ENCODE measurements around the gene GTSE1.
"Not testable (repeated sequence)": the region's sequence is repeated elsewhere in the genome, so short reads cannot be mapped to it uniquely, and the experiment has no call there.

GTSE1 gene

GRCh38 chr22:46296257-46297150 lies at the start of gene GTSE1:
Gene GTSE1, plus strand, starts transcription at chr22:46296870. Its CDS starts 531 bp downstream, at chr22:46297401.
- peak; percentile 91 to 97 (median 96) for DNase-seq (ENCODE audit: low read depth in 2 of 3, low spot score in 1 of 3)

- DNase-seq (ENCODE audit: low read depth in 2 of 3, low spot score in 1 of 3) = no peak
These were observed 49.2 kb upstream of the GTSE1 start for GRCh38 chr22:46247443-46247975.

GRCh38 chr22:46250035-46250782 lies 46.5 kb upstream of the GTSE1 start, which contains the start of gene CDPF1:
Gene CDPF1, minus strand, starts transcription at chr22:46250293. Its CDS starts 2,009 bp downstream, at chr22:46248284.
- DNase-seq (ENCODE audit: low read depth in 2 of 3, low spot score in 1 of 3) = peak; percentile 78 to 89 (median 81)

GRCh38 chr22:46250783-46251125 lies 45.9 kb upstream of the GTSE1 start:
- DNase-seq (ENCODE audit: low read depth in 2 of 3, low spot score in 1 of 3) = no peak

GRCh38 chr22:46251266-46251665 lies 45.4 kb upstream of the GTSE1 start:
- no peak for DNase-seq (ENCODE audit: low read depth in 2 of 3, low spot score in 1 of 3)

GRCh38 chr22:46251816-46252380 lies 44.8 kb upstream of the GTSE1 start:
- DNase-seq (ENCODE audit: low read depth in 2 of 3, low spot score in 1 of 3) = no peak

- DNase-seq (ENCODE audit: low read depth in 2 of 3, low spot score in 1 of 3) = no peak
These were observed 40.2 kb upstream of the GTSE1 start for GRCh38 chr22:46256358-46256958.

- DNase-seq (ENCODE audit: low read depth in 2 of 3, low spot score in 1 of 3) = no peak
These were observed 37.3 kb upstream of the GTSE1 start for GRCh38 chr22:46259374-46259773.

GRCh38 chr22:46260038-46260437 lies 36.6 kb upstream of the GTSE1 start:
- DNase-seq (ENCODE audit: low read depth in 2 of 3, low spot score in 1 of 3) = no peak

- DNase-seq (ENCODE audit: low read depth in 2 of 3, low spot score in 1 of 3) = peak in 1 of 3 donors; percentile 31
These were observed 34.0 kb upstream of the GTSE1 start for GRCh38 chr22:46262449-46263215.

GRCh38 chr22:46263216-46263590 lies 33.5 kb upstream of the GTSE1 start, which contains the start of gene PKDREJ:
Gene PKDREJ, minus strand, starts transcription at chr22:46263343. Its CDS starts 21 bp downstream, at chr22:46263322.
- DNase-seq (ENCODE audit: low read depth in 2 of 3, low spot score in 1 of 3) = no peak

GRCh38 chr22:46264520-46264919 lies 32.1 kb upstream of the GTSE1 start:
- DNase-seq (ENCODE audit: low read depth in 2 of 3, low spot score in 1 of 3) = not testable (repeated sequence)

- not testable (repeated sequence) for DNase-seq (ENCODE audit: low read depth in 2 of 3, low spot score in 1 of 3)
These were observed 31.0 kb upstream of the GTSE1 start for GRCh38 chr22:46265627-46266026.

GRCh38 chr22:46267431-46268279 lies 29.0 kb upstream of the GTSE1 start, which contains the start of gene TTC38:
Gene TTC38, plus strand, starts transcription at chr22:46268008. Its CDS starts 32 bp downstream, at chr22:46268040.
- DNase-seq (ENCODE audit: low read depth in 2 of 3, low spot score in 1 of 3) = peak in 2 of 3 donors; percentile 5 to 46

GRCh38 chr22:46269564-46269963 lies 27.1 kb upstream of the GTSE1 start:
- no peak for DNase-seq (ENCODE audit: low read depth in 2 of 3, low spot score in 1 of 3)

GRCh38 chr22:46272196-46272595 lies 24.5 kb upstream of the GTSE1 start:
- DNase-seq (ENCODE audit: low read depth in 2 of 3, low spot score in 1 of 3) = no peak

GRCh38 chr22:46272762-46273431 lies 23.8 kb upstream of the GTSE1 start:
- DNase-seq (ENCODE audit: low read depth in 2 of 3, low spot score in 1 of 3) = no peak

GRCh38 chr22:46273432-46274148 lies 23.1 kb upstream of the GTSE1 start:
- no peak for DNase-seq (ENCODE audit: low read depth in 2 of 3, low spot score in 1 of 3)
